Caco-2 (cell line): Measurements from ENCODE around the gene MAP7D1. TPM values are rescaled to one million over a fixed set of nuclear protein-coding genes. Genes with fewer than 3 reads are reported as not detected.

Experiments
- BruUV-seq: library from RNA; stranded (reverse); fragments of 400-500 nt; replicated peaks from 2 replicates; lab custom pipeline; 2021; lab: Mats Ljungman, UMichigan
- CTCF ChIA-PET: fragments of 300-600 bp; sonication (Branson Sonifier 250); formaldehyde crosslinking; loops from one replicate; lab custom pipeline; 2022; ENCODE audit warnings: antibody characterized with exemption; lab: Charles Lee
- POLR2A ChIA-PET: fragments of 300-600 bp; sonication (Branson Sonifier 250); formaldehyde crosslinking; loops from one replicate; lab custom pipeline; 2022; ENCODE audit warnings: antibody characterized with exemption; lab: Charles Lee
- DNase-seq, 2 experiments: peaks; one replicate each; pipeline versions ENCODE4 v3.0.0 to v3.0.0-alpha.2; 2020 to 2022
- H3K27me3 ChIP-seq: replicated peaks from 2 replicates; pipeline ENCODE4 v1.6.0; 2011; ENCODE audit warnings: low read length; ENCODE audit not compliant: control insufficient read depth, insufficient read depth
- H3K36me3 ChIP-seq: 2 replicates; pipeline ENCODE4 v1.5.1; 2011; ENCODE audit warnings: low read length; ENCODE audit not compliant: control insufficient read depth, insufficient read depth
- H3K4me1 ChIP-seq: fragments of 250-450 bp; sonication (Bioruptor Pico); 2 replicates; pipeline ENCODE4 v1.5.1; 2020; ENCODE audit warnings: mild to moderate bottlenecking
- H3K4me3 ChIP-seq: 2 replicates; pipeline ENCODE4 v1.5.1; 2011; ENCODE audit warnings: low read depth, mild to moderate bottlenecking, control low read depth, low read length
- H3K9me3 ChIP-seq: fragments of 250-450 bp; sonication (Bioruptor Pico); 2 replicates; pipeline ENCODE4 v1.5.1; 2020; ENCODE audit warnings: mild to moderate bottlenecking, moderate library complexity
- H3K27ac Mint-ChIP-seq: one replicate; pipeline ENCODE4 v1.8.0; 2022; ENCODE audit warnings: mixed read lengths; ENCODE audit not compliant: unreplicated experiment
- H3K27me3 Mint-ChIP-seq: one replicate; pipeline ENCODE4 v1.8.0; 2022; ENCODE audit warnings: mixed read lengths; ENCODE audit not compliant: insufficient read depth, unreplicated experiment
- H3K36me3 Mint-ChIP-seq: one replicate; pipeline ENCODE4 v1.8.0; 2022; ENCODE audit warnings: mild to moderate bottlenecking, mixed read lengths; ENCODE audit not compliant: insufficient read depth, unreplicated experiment
- H3K4me1 Mint-ChIP-seq: one replicate; pipeline ENCODE4 v1.8.0; 2022; ENCODE audit warnings: low read depth, mixed read lengths; ENCODE audit not compliant: unreplicated experiment
- H3K4me3 Mint-ChIP-seq: one replicate; pipeline ENCODE4 v1.8.0; 2022; ENCODE audit warnings: mild to moderate bottlenecking, moderate library complexity, mixed read lengths; ENCODE audit not compliant: unreplicated experiment
- H3K9me3 Mint-ChIP-seq: one replicate; pipeline ENCODE4 v1.8.0; 2022; ENCODE audit warnings: mixed read lengths; ENCODE audit not compliant: unreplicated experiment
- CTCF ChIP-seq, 2 experiments: fragments of 200-600 bp in 1 of 2; IDR thresholded peaks; 1 replicate in 1 of 2; 2 replicates in 1 of 2; pipeline versions ENCODE4 v1.5.1 to v1.8.0; 2011 to 2022; ENCODE audit warnings: antibody characterized with exemption in 1 of 2, control low read depth in 1 of 2, inconsistent platforms in 1 of 2, low read depth in 1 of 2, low read length in 1 of 2, mild to moderate bottlenecking in 1 of 2, moderate library complexity in 1 of 2; ENCODE audit not compliant: insufficient read depth in 1 of 2, severe bottlenecking in 1 of 2, unreplicated experiment in 1 of 2
- intact Hi-C: fragments of 100-400 bp; cut with micrococcal nuclease; formaldehyde crosslinking; loops from one replicate; pipeline ENCODE4 v1.10.0; 2022; ENCODE audit not compliant: unreplicated experiment
- total RNA-seq: library from RNA; stranded (reverse); gene quantifications from 2 replicates; pipeline ENCODE4 v1.2.3, GENCODE V29; 2022

Gene MAP7D1
- total RNA-seq, 1 experiment from 2014 or later = 37.7 TPM

GRCh38 chr1:36139521-36139920 is 16.4 kb upstream of the MAP7D1 start:
- Mint-ChIP-seq H3K4me1 (no peaks in the 10 kb centered on the region), H3K27me3 (no peaks in the 10 kb centered on the region), H3K9me3 (no peaks in the 10 kb centered on the region), H3K36me3 (peaks cover 19% of the 10 kb centered on the region), H3K27ac (no peak overlapping the region), H3K4me3 (no peak overlapping the region)
- no peaks in the 10 kb centered on the region for H3K4me1 ChIP-seq
- ChIA-PET POLR2A (no interaction called here), CTCF (no interaction called here)
- intact Hi-C loops = no loop called here
- no peak for DNase-seq
- no peaks in the 10 kb centered on the region for H3K36me3 ChIP-seq
- no TSS peak for BruUV-seq
- no peak for TF ChIP-seq CTCF (IDR thresholded peaks at IDR 0.05; ENCODE audit: insufficient read depth in 1 of 2, low read depth in 1 of 2, low read length in 1 of 2, severe bottlenecking in 1 of 2, unreplicated experiment in 1 of 2)
- H3K4me3 ChIP-seq = no peak overlapping the region
- no peaks in the 10 kb centered on the region for H3K9me3 ChIP-seq
- no peaks in the 10 kb centered on the region for H3K27me3 ChIP-seq

- ChIA-PET CTCF (interaction anchor here (0.6 kb wide), 1 partner anchor 286 kb away, joined by 5 read pairs; no protein-coding TSS in a partner anchor), POLR2A (no interaction called here)
- no peaks in the 10 kb centered on the region for H3K36me3 ChIP-seq
- intact Hi-C loops = no loop called here
- no peaks in the 10 kb centered on the region for H3K9me3 ChIP-seq
- no TSS peak for BruUV-seq
- Mint-ChIP-seq H3K9me3 (no peaks in the 10 kb centered on the region), H3K27ac (no peak overlapping the region), H3K4me1 (no peaks in the 10 kb centered on the region), H3K27me3 (no peaks in the 10 kb centered on the region), H3K4me3 (no peak overlapping the region), H3K36me3 (peaks cover 19% of the 10 kb centered on the region)
- H3K27me3 ChIP-seq = no peaks in the 10 kb centered on the region
- no peak overlapping the region for H3K4me3 ChIP-seq
- TF ChIP-seq CTCF (IDR thresholded peaks at IDR 0.05; ENCODE audit: insufficient read depth in 1 of 2, low read depth in 1 of 2, low read length in 1 of 2, severe bottlenecking in 1 of 2, unreplicated experiment in 1 of 2) = no peak
- no peaks in the 10 kb centered on the region for H3K4me1 ChIP-seq
- no peak for DNase-seq
Observed at GRCh38 chr1:36142121-36142520, 13.8 kb upstream of the MAP7D1 start.

GRCh38 chr1:36143424-36143823 is 12.5 kb upstream of the MAP7D1 start:
- intact Hi-C loops = no loop called here
- H3K4me1 ChIP-seq = no peaks in the 10 kb centered on the region
- H3K4me3 Mint-ChIP-seq = no peak overlapping the region
- TF ChIP-seq CTCF (IDR thresholded peaks at IDR 0.05; ENCODE audit: insufficient read depth in 1 of 2, low read depth in 1 of 2, low read length in 1 of 2, severe bottlenecking in 1 of 2, unreplicated experiment in 1 of 2) = no peak
- H3K36me3 Mint-ChIP-seq = peaks cover 20% of the 10 kb centered on the region
- no peak for DNase-seq
- no peaks in the 10 kb centered on the region for H3K4me1 Mint-ChIP-seq
- H3K9me3 Mint-ChIP-seq = no peaks in the 10 kb centered on the region
- no peaks in the 10 kb centered on the region for H3K27me3 Mint-ChIP-seq
- no peak overlapping the region for H3K4me3 ChIP-seq
- no peaks in the 10 kb centered on the region for H3K36me3 ChIP-seq
- ChIA-PET POLR2A (no interaction called here), CTCF (no interaction called here)
- no peaks in the 10 kb centered on the region for H3K27me3 ChIP-seq
- no TSS peak for BruUV-seq
- no peak overlapping the region for H3K27ac Mint-ChIP-seq
- no peaks in the 10 kb centered on the region for H3K9me3 ChIP-seq
